Osteoblast (primary cell): ENCODE measurements around the gene SPAG16. TPM values are rescaled to one million over a fixed set of nuclear protein-coding genes. Genes with fewer than 3 reads are reported as not detected.

ENCODE experiments used
- DNase-seq: peaks from one replicate; pipeline ENCODE4 v3.0.0; 2011; ENCODE audit warnings: low spot score, mixed read lengths; ENCODE audit not compliant: insufficient read length; ENCODE audit errors: missing footprints
- H2AFZ ChIP-seq: 2 replicates; pipeline ENCODE4 v1.6.0; 2011; ENCODE audit warnings: mild to moderate bottlenecking, low read length
- H3K27ac ChIP-seq: 2 replicates; pipeline ENCODE4 v1.5.1; 2011; ENCODE audit warnings: mild to moderate bottlenecking, low read depth, low read length, moderate library complexity
- H3K27me3 ChIP-seq: 2 replicates; pipeline ENCODE4 v1.6.0; 2012; ENCODE audit warnings: mild to moderate bottlenecking, control low read depth, inconsistent platforms, low read length, moderate library complexity; ENCODE audit not compliant: insufficient read depth
- H3K36me3 ChIP-seq: 2 replicates; pipeline ENCODE4 v1.5.1; 2011; ENCODE audit warnings: mild to moderate bottlenecking, low read length, control low read depth, moderate library complexity; ENCODE audit not compliant: insufficient read depth
- H3K4me1 ChIP-seq: 2 replicates; pipeline ENCODE4 v1.5.1; 2011; ENCODE audit warnings: mild to moderate bottlenecking, low read length, control low read depth, moderate library complexity; ENCODE audit not compliant: insufficient read depth
- H3K4me2 ChIP-seq: 2 replicates; pipeline ENCODE4 v1.6.0; 2011; ENCODE audit warnings: mild to moderate bottlenecking, low read length; ENCODE audit not compliant: insufficient read depth
- H3K4me3 ChIP-seq: fragments of 200-600 bp; sonication (generic); 3 replicates; pipeline ENCODE4 v1.5.1; 2012; ENCODE audit warnings: mild to moderate bottlenecking, low read length, inconsistent platforms; ENCODE audit not compliant: insufficient read depth
- H3K79me2 ChIP-seq: 2 replicates; pipeline ENCODE4 v1.6.0; 2012; ENCODE audit warnings: mild to moderate bottlenecking, low read length, control low read depth, inconsistent platforms; ENCODE audit not compliant: insufficient read depth
- H3K9me3 ChIP-seq: 2 replicates; pipeline ENCODE4 v1.5.1; 2011; ENCODE audit warnings: low read depth, low read length, control low read depth
- H4K20me1 ChIP-seq: 2 replicates; pipeline ENCODE4 v1.6.0; 2012; ENCODE audit warnings: mild to moderate bottlenecking, low read length, control low read depth; ENCODE audit not compliant: insufficient read depth
- total RNA-seq: library from RNA; depleted of rRNA; stranded (reverse); fragments of >200 nt; gene quantifications from 2 replicates; pipeline ENCODE4 v1.2.3, GENCODE V29; 2012
- TF ChIP-seq, protein P1 (sequence below): IDR thresholded peaks from 2 replicates; pipeline ENCODE4 v1.5.1; 2011; ENCODE audit warnings: mild to moderate bottlenecking, low read depth, low read length, moderate library complexity; ENCODE audit errors: extremely low read depth

Gene SPAG16
- total RNA-seq, 1 donor = 47.8 TPM

DNA sequence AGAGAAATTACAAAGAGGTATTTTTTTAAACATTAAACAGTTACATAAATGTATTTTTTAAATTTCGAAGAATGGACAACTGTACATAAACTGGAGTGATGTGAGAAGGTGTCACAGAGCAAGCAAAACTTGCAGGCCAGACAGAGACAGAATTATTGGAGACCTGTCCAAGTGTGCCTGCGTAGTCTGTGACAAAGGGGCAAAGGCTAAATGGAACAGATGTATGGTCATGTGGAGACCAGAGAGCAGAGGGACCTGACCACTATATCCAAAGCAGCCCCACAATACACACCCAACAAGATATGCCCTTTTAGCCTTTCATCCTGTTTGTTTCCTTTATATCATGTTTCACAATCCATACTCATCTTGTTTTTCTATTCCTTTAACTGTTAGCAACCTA, 901.3 kb downstream of the SPAG16 start:
- H2AFZ ChIP-seq = no peak overlapping the region
- H3K27me3 ChIP-seq = no peaks in the 10 kb centered on the region
- no peaks in the 10 kb centered on the region for H4K20me1 ChIP-seq
- TF ChIP-seq, protein P1, sequence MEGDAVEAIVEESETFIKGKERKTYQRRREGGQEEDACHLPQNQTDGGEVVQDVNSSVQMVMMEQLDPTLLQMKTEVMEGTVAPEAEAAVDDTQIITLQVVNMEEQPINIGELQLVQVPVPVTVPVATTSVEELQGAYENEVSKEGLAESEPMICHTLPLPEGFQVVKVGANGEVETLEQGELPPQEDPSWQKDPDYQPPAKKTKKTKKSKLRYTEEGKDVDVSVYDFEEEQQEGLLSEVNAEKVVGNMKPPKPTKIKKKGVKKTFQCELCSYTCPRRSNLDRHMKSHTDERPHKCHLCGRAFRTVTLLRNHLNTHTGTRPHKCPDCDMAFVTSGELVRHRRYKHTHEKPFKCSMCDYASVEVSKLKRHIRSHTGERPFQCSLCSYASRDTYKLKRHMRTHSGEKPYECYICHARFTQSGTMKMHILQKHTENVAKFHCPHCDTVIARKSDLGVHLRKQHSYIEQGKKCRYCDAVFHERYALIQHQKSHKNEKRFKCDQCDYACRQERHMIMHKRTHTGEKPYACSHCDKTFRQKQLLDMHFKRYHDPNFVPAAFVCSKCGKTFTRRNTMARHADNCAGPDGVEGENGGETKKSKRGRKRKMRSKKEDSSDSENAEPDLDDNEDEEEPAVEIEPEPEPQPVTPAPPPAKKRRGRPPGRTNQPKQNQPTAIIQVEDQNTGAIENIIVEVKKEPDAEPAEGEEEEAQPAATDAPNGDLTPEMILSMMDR = no peak
- no peak overlapping the region for H3K4me3 ChIP-seq
- no peaks in the 10 kb centered on the region for H3K9me3 ChIP-seq
- no peaks in the 10 kb centered on the region for H3K79me2 ChIP-seq
- H3K4me1 ChIP-seq = no peaks in the 10 kb centered on the region
- H3K4me2 ChIP-seq = no peak overlapping the region
- no peaks in the 10 kb centered on the region for H3K36me3 ChIP-seq
- H3K27ac ChIP-seq = no peak overlapping the region
- no peak for DNase-seq

DNA sequence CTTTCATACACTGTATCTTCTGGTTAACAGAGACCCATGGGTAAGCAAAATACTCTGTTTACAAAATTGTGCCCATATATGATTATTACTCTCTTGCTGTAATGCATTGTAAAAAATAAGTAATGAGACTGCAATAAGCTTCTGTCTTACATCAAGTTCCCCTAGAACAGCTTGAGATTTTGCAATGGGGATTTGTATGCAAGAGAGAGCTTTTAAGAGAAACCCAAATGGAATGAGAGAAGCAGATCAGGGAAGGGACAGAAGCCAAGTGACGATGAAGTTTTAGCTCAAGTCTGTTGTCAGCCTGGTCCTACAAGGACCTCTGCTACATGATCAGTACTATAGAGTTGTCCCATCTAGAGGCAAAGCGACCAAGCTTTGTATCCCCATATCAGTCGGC, 908.4 kb downstream of the SPAG16 start:
- Histone ChIP-seq H3K27ac (no peak overlapping the region), H3K4me1 (no peaks in the 10 kb centered on the region), H3K4me2 (no peak overlapping the region), H3K27me3 (no peaks in the 10 kb centered on the region), H2AFZ (no peak overlapping the region), H3K9me3 (no peaks in the 10 kb centered on the region), H3K4me3 (no peak overlapping the region), H3K36me3 (no peaks in the 10 kb centered on the region), H3K79me2 (no peaks in the 10 kb centered on the region), H4K20me1 (no peaks in the 10 kb centered on the region)
- TF ChIP-seq, protein P1 = no peak
- DNase-seq = no peak

DNA sequence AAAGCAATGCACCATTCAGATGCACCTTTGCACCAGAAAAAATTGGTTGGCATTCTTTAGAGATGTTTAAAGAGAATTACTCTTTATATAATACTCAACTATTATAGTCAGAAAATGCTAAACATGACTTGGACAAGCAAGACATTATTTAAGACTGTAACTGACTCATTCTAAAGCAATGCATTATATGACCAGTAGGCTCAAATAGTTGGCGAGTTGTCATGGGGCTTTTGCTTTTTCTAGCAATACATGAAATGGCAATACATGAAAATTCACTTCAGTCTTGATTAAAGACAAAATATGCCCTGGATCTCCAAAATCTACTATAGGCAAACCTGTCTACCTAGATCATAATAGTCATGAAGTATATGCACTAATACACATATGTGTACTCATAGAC, 909.7 kb downstream of the SPAG16 start:
- Histone ChIP-seq H3K27ac (no peak overlapping the region), H3K4me3 (no peak overlapping the region), H3K79me2 (no peaks in the 10 kb centered on the region), H2AFZ (no peak overlapping the region), H3K27me3 (no peaks in the 10 kb centered on the region), H3K36me3 (no peaks in the 10 kb centered on the region), H3K9me3 (no peaks in the 10 kb centered on the region), H4K20me1 (no peaks in the 10 kb centered on the region), H3K4me2 (no peak overlapping the region), H3K4me1 (no peaks in the 10 kb centered on the region)
- DNase-seq = no peak
- TF ChIP-seq, protein P1 = no peak

DNA sequence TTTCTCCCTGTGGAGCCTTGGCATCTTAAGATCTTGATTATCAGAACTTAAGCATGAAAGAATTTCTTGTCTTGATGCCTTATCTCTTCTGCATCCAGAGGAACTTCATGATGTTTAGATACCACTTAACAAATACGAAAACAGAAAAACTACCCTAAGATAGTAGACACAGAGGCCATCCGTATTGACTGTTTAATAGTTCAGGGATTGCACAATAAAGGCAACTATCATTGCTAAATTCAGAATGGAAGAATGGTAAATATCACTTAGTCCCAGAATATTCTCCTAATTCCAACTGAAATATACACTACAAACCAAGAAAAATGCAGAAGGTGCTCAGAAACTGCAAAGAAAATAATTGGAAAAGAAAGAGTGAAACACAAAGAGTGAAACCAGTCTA, 912.0 kb downstream of the SPAG16 start:
- Histone ChIP-seq H3K79me2 (no peaks in the 10 kb centered on the region), H3K4me3 (no peak overlapping the region), H3K36me3 (no peaks in the 10 kb centered on the region), H3K27ac (no peak overlapping the region), H3K4me2 (no peak overlapping the region), H3K4me1 (no peaks in the 10 kb centered on the region), H3K9me3 (no peaks in the 10 kb centered on the region), H2AFZ (no peak overlapping the region), H3K27me3 (no peaks in the 10 kb centered on the region), H4K20me1 (no peaks in the 10 kb centered on the region)
- DNase-seq = no peak
- TF ChIP-seq, protein P1 = no peak
